ENCODE data around the gene CNTF. TPM values are rescaled to one million over a fixed set of nuclear protein-coding genes. Genes with fewer than 3 reads are reported as not detected.

The CNTF gene
- total RNA-seq, 1 donor = 2.2 TPM

- peak overlapping the region; percentile 77 for H3K4me3 ChIP-seq (ENCODE audit: low read depth, low read length)
- peak; percentile 92 for DNase-seq (ENCODE audit: low read depth)
- no peak for TF ChIP-seq CTCF (IDR thresholded peaks at IDR 0.05; ENCODE audit: insufficient read depth, low read depth, low read length)
Observed at GRCh38 chr11:58577555-58578135, 44.8 kb upstream of the CNTF start.

GRCh38 chr11:58578136-58578634, 44.3 kb upstream of the CNTF start:
- no peak for TF ChIP-seq CTCF (IDR thresholded peaks at IDR 0.05; ENCODE audit: insufficient read depth, low read depth, low read length)
- peak overlapping the region; percentile 77 for H3K4me3 ChIP-seq (ENCODE audit: low read depth, low read length)
- peak; percentile 99 for DNase-seq (ENCODE audit: low read depth)

- peak within 1 kb of the TSS; percentile 77 for H3K4me3 ChIP-seq (ENCODE audit: low read depth, low read length)
- peak; percentile 99 for DNase-seq (ENCODE audit: low read depth)
- TF ChIP-seq CTCF (IDR thresholded peaks at IDR 0.05; ENCODE audit: insufficient read depth, low read depth, low read length) = no peak
Observed at GRCh38 chr11:58578635-58579191, 43.8 kb upstream of the CNTF start, which contains the start of gene ZFP91. TSS of gene ZFP91 (plus strand) at chr11:58579063. CDS start at chr11:58579282, 219 bp downstream.

GRCh38 chr11:58579192-58580129, 43.0 kb upstream of the CNTF start:
- H3K4me3 ChIP-seq (ENCODE audit: low read depth, low read length) = peak overlapping the region; percentile 77
- DNase-seq (ENCODE audit: low read depth) = peak; percentile 92
- TF ChIP-seq CTCF (IDR thresholded peaks at IDR 0.05; ENCODE audit: insufficient read depth, low read depth, low read length) = peak; percentile 69

GRCh38 chr11:58580311-58580710, 42.2 kb upstream of the CNTF start:
- H3K4me3 ChIP-seq (ENCODE audit: low read depth, low read length) = peak overlapping the region; percentile 77
- DNase-seq (ENCODE audit: low read depth) = no peak
- no peak for TF ChIP-seq CTCF (IDR thresholded peaks at IDR 0.05; ENCODE audit: insufficient read depth, low read depth, low read length)

GRCh38 chr11:58582437-58582836, 40.0 kb upstream of the CNTF start:
- no peak for TF ChIP-seq CTCF (IDR thresholded peaks at IDR 0.05; ENCODE audit: insufficient read depth, low read depth, low read length)
- no peak overlapping the region for H3K4me3 ChIP-seq (ENCODE audit: low read depth, low read length)
- no peak for DNase-seq (ENCODE audit: low read depth)

Measured in fibroblast of villous mesenchyme (primary cell).